Measurements from ENCODE around the gene FGF23. TPM values are rescaled to one million over a fixed set of nuclear protein-coding genes. Genes with fewer than 3 reads are reported as not detected.

FGF23 gene
- total RNA-seq, 6 experiments from 2014 or later: 0.33 to 41.0 (median 1.2) TPM; not detected in 1

- WGBS (ENCODE audit: insufficient coverage, low coverage, low lambda C conversion rate, missing lambda C conversion rate): 63% methylated on average over 1 of the region's 4 CpGs
- no peak for DNase-seq
- Histone ChIP-seq H3K4me3 (no peak overlapping the region), H3K9me3 (no peaks in the 10 kb centered on the region), H3K27me3 (no peaks in the 10 kb centered on the region), H3K36me3 (no peaks in the 10 kb centered on the region), H3K4me1 (no peaks in the 10 kb centered on the region), H3K27ac (no peak overlapping the region)
- ATAC-seq: no peak
- intact Hi-C loops (cut with DNase I): no loop called here
- TF ChIP-seq CTCF (IDR thresholded peaks at IDR 0.05) (no peak), POLR2A (IDR thresholded peaks at IDR 0.05) (no peak)
Measured at GRCh38 chr12:4402996-4403395, 23.5 kb upstream of the FGF23 start.

GRCh38 chr12:4401117-4401516, 21.6 kb upstream of the FGF23 start:
- WGBS (ENCODE audit: insufficient coverage, low coverage, low lambda C conversion rate, missing lambda C conversion rate): 31% methylated on average over 3 of the region's 3 CpGs
- Histone ChIP-seq H3K27me3 (no peaks in the 10 kb centered on the region), H3K4me3 (no peak overlapping the region), H3K27ac (no peak overlapping the region), H3K4me1 (no peaks in the 10 kb centered on the region), H3K9me3 (no peaks in the 10 kb centered on the region), H3K36me3 (no peaks in the 10 kb centered on the region)
- DNase-seq: no peak
- no peak for TF ChIP-seq POLR2A (IDR thresholded peaks at IDR 0.05)
- no peak for TF ChIP-seq CTCF (IDR thresholded peaks at IDR 0.05)
- ATAC-seq: no peak
- intact Hi-C loops (cut with DNase I): no loop called here

- no peak for ATAC-seq
- Histone ChIP-seq H3K9me3 (no peaks in the 10 kb centered on the region), H3K4me3 (no peak overlapping the region), H3K36me3 (no peaks in the 10 kb centered on the region), H3K27me3 (no peaks in the 10 kb centered on the region), H3K27ac (no peak overlapping the region), H3K4me1 (no peaks in the 10 kb centered on the region)
- no peak for DNase-seq
- intact Hi-C loops (cut with DNase I): no loop called here
- TF ChIP-seq POLR2A (IDR thresholded peaks at IDR 0.05): no peak
- TF ChIP-seq CTCF (IDR thresholded peaks at IDR 0.05): no peak
- WGBS (ENCODE audit: insufficient coverage, low coverage, low lambda C conversion rate, missing lambda C conversion rate): 45% methylated on average over 2 of the region's 2 CpGs
Measured at GRCh38 chr12:4395818-4396217, 16.3 kb upstream of the FGF23 start.

GRCh38 chr12:4393211-4393610, 13.7 kb upstream of the FGF23 start:
- no peak for ATAC-seq
- Histone ChIP-seq H3K36me3 (no peaks in the 10 kb centered on the region), H3K4me3 (no peak overlapping the region), H3K27me3 (no peaks in the 10 kb centered on the region), H3K9me3 (no peaks in the 10 kb centered on the region), H3K4me1 (no peaks in the 10 kb centered on the region), H3K27ac (no peak overlapping the region)
- no peak for TF ChIP-seq CTCF (IDR thresholded peaks at IDR 0.05)
- TF ChIP-seq POLR2A (IDR thresholded peaks at IDR 0.05): no peak
- intact Hi-C loops (cut with DNase I): no loop called here
- 49% methylated on average over 3 of the region's 5 CpGs for WGBS (ENCODE audit: insufficient coverage, low coverage, low lambda C conversion rate, missing lambda C conversion rate)
- DNase-seq: no peak

- ATAC-seq: peak; percentile 63 to 87 (median 78)
- H3K27ac ChIP-seq: no peak overlapping the region
- H3K36me3 ChIP-seq: no peaks in the 10 kb centered on the region
- H3K4me3 ChIP-seq: no peak overlapping the region
- intact Hi-C loops (cut with DNase I): no loop called here
- H3K4me1 ChIP-seq: no peaks in the 10 kb centered on the region
- no peaks in the 10 kb centered on the region for H3K27me3 ChIP-seq
- DNase-seq: peak in 2 of 3 donors; percentile 58 to 75
- no peak for TF ChIP-seq POLR2A (IDR thresholded peaks at IDR 0.05)
- no peak for TF ChIP-seq CTCF (IDR thresholded peaks at IDR 0.05)
- 17% methylated on average over 2 of the region's 15 CpGs for WGBS (ENCODE audit: insufficient coverage, low coverage, low lambda C conversion rate, missing lambda C conversion rate)
- no peaks in the 10 kb centered on the region for H3K9me3 ChIP-seq
Measured at GRCh38 chr12:4392223-4392742, 12.8 kb upstream of the FGF23 start.
